ENCODE results near the gene SRRM2. TPM values are rescaled to one million over a fixed set of nuclear protein-coding genes. Genes with fewer than 3 reads are reported as not detected.

Gene SRRM2
- polyA plus RNA-seq, 1 donor (not counting 4 experiments of a cell fraction or from before 2014, with no cell fraction given): 101 TPM

- H3K9me3 ChIP-seq (ENCODE audit: control insufficient read depth, low read depth, low read length): no peaks in the 10 kb centered on the region
- peaks cover 37% of the 10 kb centered on the region for H4K20me1 ChIP-seq (ENCODE audit: control insufficient read depth, extremely low read depth, insufficient read depth, low read length)
- peaks cover 64 to 80% of the 10 kb centered on the region in 2 experiments for H3K36me3 ChIP-seq (ENCODE audit: control insufficient read depth in 2 of 2, extremely low read depth in 1 of 2, insufficient read depth in 2 of 2, low read length in 2 of 2)
- no peaks in the 10 kb centered on the region for H3K9me1 ChIP-seq (ENCODE audit: control insufficient read depth, extremely low read depth, insufficient read depth, low read length)
- H3K9ac ChIP-seq (ENCODE audit: control insufficient read depth, extremely low read depth, insufficient read depth, low read length): no peak overlapping the region
- no peak for FAIRE-seq
- H3K4me1 ChIP-seq (ENCODE audit: control insufficient read depth, extremely low read depth, insufficient read depth, low read length): peaks cover 9% of the 10 kb centered on the region
- dilution Hi-C loops (cut with MboI; ENCODE audit: extremely low pct_ligation_motif_present, low sequenced_read_pairs): no loop called here
- DNase-seq (ENCODE audit: low read depth, low spot score): no peak
- H3K4me3 ChIP-seq (ENCODE audit: control insufficient read depth in 2 of 3, extremely low read depth in 1 of 3, insufficient read depth in 2 of 3, low read depth in 1 of 3, low read length in 3 of 3): no peak overlapping the region
- H3K4me2 ChIP-seq (ENCODE audit: control insufficient read depth, extremely low read depth, insufficient read depth, low read depth, low read length): no peak overlapping the region
- no peak overlapping the region for H2AFZ ChIP-seq (ENCODE audit: control insufficient read depth, low read length)
- H3K79me2 ChIP-seq (ENCODE audit: control insufficient read depth, insufficient read depth, low read length): peaks cover 54% of the 10 kb centered on the region
- no peaks in the 10 kb centered on the region for H3K27me3 ChIP-seq (ENCODE audit: control insufficient read depth, extremely low read depth, insufficient read depth, low read length)
- no peak for TF ChIP-seq EZH2 (IDR thresholded peaks at IDR 0.05; ENCODE audit: low read length)
- TF ChIP-seq CTCF (optimal IDR thresholded peaks at IDR 0.05 in 1 of 3, IDR thresholded peaks at IDR 0.05 in 1 of 3, conservative IDR thresholded peaks at IDR 0.05 in 1 of 3; ENCODE audit: extremely low read depth in 1 of 3, insufficient read depth in 2 of 3, low read length in 3 of 3): no peak
- no peak overlapping the region for H3K27ac ChIP-seq (ENCODE audit: control insufficient read depth, insufficient read depth, low read length)
Observed at GRCh38 chr16:2769100-2769529, 16.7 kb downstream of the SRRM2 start.

DNA sequence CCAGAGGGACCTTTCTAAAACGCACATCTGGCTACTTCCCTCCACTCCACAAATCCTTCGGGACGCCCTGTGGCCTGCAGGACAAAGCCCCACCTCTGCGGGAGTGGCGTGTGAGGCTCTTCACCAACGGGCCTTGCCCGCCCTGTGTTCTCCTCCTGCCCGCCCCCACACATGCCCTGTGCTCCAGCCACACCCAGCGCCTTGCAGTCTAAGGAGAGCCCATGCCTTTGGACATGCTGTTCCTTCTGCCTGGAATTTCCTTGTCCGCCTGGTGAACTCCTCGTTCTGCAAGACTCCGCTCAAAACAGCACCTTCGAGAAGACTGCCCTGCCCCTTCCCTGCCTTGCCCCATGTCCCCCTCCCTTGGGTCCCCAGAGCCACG, 17.2 kb downstream of the SRRM2 start:
- H3K27ac ChIP-seq (ENCODE audit: control insufficient read depth, insufficient read depth, low read length): no peak overlapping the region
- TF ChIP-seq EZH2 (IDR thresholded peaks at IDR 0.05; ENCODE audit: low read length) (no peak), CTCF (optimal IDR thresholded peaks at IDR 0.05 in 1 of 3, IDR thresholded peaks at IDR 0.05 in 1 of 3, conservative IDR thresholded peaks at IDR 0.05 in 1 of 3; ENCODE audit: extremely low read depth in 1 of 3, insufficient read depth in 2 of 3, low read length in 3 of 3) (no peak)
- peaks cover 53% of the 10 kb centered on the region for H3K79me2 ChIP-seq (ENCODE audit: control insufficient read depth, insufficient read depth, low read length)
- no peaks in the 10 kb centered on the region for H3K27me3 ChIP-seq (ENCODE audit: control insufficient read depth, extremely low read depth, insufficient read depth, low read length)
- dilution Hi-C loops (cut with MboI; ENCODE audit: extremely low pct_ligation_motif_present, low sequenced_read_pairs): no loop called here
- H3K9ac ChIP-seq (ENCODE audit: control insufficient read depth, extremely low read depth, insufficient read depth, low read length): no peak overlapping the region
- no peak for DNase-seq (ENCODE audit: low read depth, low spot score)
- no peak overlapping the region for H3K4me3 ChIP-seq (ENCODE audit: control insufficient read depth in 2 of 3, extremely low read depth in 1 of 3, insufficient read depth in 2 of 3, low read depth in 1 of 3, low read length in 3 of 3)
- no peak overlapping the region for H2AFZ ChIP-seq (ENCODE audit: control insufficient read depth, low read length)
- peaks cover 9% of the 10 kb centered on the region for H3K4me1 ChIP-seq (ENCODE audit: control insufficient read depth, extremely low read depth, insufficient read depth, low read length)
- peaks cover 62 to 75% of the 10 kb centered on the region in 2 experiments for H3K36me3 ChIP-seq (ENCODE audit: control insufficient read depth in 2 of 2, extremely low read depth in 1 of 2, insufficient read depth in 2 of 2, low read length in 2 of 2)
- H3K4me2 ChIP-seq (ENCODE audit: control insufficient read depth, extremely low read depth, insufficient read depth, low read depth, low read length): no peak overlapping the region
- no peaks in the 10 kb centered on the region for H3K9me1 ChIP-seq (ENCODE audit: control insufficient read depth, extremely low read depth, insufficient read depth, low read length)
- peaks cover 35% of the 10 kb centered on the region for H4K20me1 ChIP-seq (ENCODE audit: control insufficient read depth, extremely low read depth, insufficient read depth, low read length)
- no peak for FAIRE-seq
- no peaks in the 10 kb centered on the region for H3K9me3 ChIP-seq (ENCODE audit: control insufficient read depth, low read depth, low read length)

Data from keratinocyte (primary cell).